ENCODE results near the gene ABHD12.

Gene ABHD12

DNA sequence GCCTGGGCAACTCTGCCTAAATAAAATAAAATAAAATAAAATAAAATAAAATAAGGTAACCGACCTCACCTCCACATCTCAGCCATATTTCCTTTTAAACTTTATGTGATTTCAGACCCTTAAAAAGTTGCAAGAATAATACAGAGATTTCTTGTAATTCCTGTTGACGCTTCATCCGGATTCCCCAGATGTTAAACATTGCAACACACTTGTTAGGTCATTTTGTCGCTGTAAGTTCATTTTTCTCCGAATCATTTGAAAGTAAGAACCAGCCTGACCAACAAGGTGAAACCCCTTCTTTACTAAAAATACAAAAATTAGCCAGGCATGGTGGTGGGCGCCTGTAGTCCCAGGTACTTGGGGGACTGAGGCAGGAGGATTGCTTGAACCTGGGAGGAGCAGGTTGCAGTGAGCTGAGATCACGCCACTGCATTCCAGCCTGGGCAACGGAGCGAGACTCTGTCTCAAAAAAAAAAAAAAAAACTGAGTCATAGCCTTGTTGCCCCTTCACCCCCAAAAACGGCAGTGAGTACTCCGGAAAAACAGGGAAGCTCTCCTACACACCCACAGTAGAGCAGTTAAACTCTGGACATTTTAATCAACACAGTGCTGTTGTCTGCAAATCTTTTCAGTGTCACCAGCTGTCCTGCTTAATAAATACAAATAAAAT is 136.9 kb downstream of the ABHD12 start:
- DNase-seq = no peak

GRCh38 chr20:25252686-25253421 is 137.8 kb downstream of the ABHD12 start:
- no peak for DNase-seq

DNA sequence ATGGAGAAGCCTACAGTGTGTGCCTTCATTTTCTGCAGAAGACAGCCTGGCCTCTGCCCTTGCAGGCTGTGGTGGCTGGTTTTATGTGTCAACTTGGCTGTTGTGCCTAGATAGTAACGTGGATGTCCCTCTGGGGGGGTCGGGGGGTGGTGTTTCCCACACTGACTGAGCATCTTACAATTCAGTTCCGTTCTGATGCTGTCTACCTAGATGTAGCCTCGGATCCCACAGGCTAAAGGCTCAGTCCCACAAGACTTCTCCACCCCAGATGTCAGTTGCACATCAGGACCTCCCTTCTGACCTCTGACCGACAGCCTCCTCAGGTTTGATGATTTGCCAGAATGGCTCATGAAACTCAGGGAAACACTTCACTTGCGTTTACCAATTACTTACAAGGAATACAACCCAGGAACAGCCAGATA is 138.4 kb downstream of the ABHD12 start:
- DNase-seq = no peak

DNA sequence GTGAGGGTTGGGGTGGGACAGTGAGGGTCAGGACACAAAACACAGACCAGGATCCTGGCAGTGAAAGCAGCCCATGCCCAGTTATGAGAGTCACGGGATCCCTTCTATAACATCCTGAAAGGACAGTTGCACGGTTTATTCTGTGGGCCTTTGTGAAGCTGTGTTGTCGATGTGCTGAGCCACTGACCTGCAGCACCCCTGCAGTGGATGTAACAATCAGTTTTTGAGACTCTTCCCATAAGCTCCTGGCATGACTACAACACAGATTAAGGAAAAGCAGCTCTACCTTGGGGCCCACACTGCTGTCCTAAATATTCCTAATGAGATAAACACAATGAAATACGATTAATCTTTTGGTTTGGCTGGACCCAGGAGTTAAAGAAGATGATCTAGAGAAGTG is 139.1 kb downstream of the ABHD12 start:
- no peak for DNase-seq

GRCh38 chr20:25251019-25251418 is 139.6 kb downstream of the ABHD12 start:
- DNase-seq = no peak

- no peak for DNase-seq
These were observed 140.1 kb downstream of the ABHD12 start for GRCh38 chr20:25250508-25250907.
